Upper lobe of left lung (tissue), 4 donors: Measurements from ENCODE around the gene NR4A3.

ENCODE experiments used
- EP300 ChIP-seq, 4 donors: sonication (generic); formaldehyde crosslinking; IDR thresholded peaks; one replicate each; pipeline ENCODE4 v1.5.1; 2017; ENCODE audit warnings: antibody characterized with exemption in 4 of 4, control low read depth in 2 of 4
- POLR2AphosphoS5 ChIP-seq, 2 donors: sonication (generic); formaldehyde crosslinking; IDR thresholded peaks; one replicate each; pipeline ENCODE4 v1.5.1; 2017; ENCODE audit warnings: antibody characterized with exemption in 2 of 2
- TF ChIP-seq, protein P1 (sequence below), 6 experiments: fragments of 450-650 bp in 4 of 6; fragments of 200-600 bp in 2 of 6; sonication (generic) in 2 of 6; IDR thresholded peaks; one replicate each; pipeline ENCODE4 v1.5.1; 2016 to 2019; ENCODE audit warnings: antibody characterized with exemption in 6 of 6

DNA sequence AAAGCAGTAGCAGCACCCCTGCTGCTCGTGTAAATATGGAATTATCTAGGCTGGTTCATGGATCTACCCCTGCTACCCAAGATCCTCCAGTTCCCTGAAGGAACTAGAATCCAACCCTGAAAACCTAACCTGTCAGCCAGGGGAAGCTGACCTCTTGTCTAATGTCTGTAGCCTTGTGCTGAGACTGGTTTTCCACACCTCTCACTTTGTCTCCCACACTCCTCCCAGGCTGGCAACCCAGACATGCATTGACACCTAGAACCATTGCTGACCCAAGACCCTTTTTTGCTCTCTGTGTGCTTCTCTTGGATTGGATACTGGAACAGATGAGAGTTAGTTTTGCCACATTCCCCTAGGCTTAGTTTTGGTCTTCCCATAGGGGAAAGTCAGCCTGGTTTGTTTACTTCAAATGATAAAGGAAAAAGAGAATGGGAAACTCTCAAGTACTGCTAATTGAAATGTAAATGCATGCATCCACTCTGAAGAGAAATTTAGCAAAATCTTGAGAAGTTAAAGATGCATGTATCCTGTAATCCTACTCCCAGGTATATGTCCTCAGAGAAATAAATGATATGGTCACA, 36.6 kb upstream of the NR4A3 start:
- TF ChIP-seq EP300 (IDR thresholded peaks at IDR 0.05) (no peak), POLR2AphosphoS5 (IDR thresholded peaks at IDR 0.05) (no peak)
- TF ChIP-seq, protein P1, sequence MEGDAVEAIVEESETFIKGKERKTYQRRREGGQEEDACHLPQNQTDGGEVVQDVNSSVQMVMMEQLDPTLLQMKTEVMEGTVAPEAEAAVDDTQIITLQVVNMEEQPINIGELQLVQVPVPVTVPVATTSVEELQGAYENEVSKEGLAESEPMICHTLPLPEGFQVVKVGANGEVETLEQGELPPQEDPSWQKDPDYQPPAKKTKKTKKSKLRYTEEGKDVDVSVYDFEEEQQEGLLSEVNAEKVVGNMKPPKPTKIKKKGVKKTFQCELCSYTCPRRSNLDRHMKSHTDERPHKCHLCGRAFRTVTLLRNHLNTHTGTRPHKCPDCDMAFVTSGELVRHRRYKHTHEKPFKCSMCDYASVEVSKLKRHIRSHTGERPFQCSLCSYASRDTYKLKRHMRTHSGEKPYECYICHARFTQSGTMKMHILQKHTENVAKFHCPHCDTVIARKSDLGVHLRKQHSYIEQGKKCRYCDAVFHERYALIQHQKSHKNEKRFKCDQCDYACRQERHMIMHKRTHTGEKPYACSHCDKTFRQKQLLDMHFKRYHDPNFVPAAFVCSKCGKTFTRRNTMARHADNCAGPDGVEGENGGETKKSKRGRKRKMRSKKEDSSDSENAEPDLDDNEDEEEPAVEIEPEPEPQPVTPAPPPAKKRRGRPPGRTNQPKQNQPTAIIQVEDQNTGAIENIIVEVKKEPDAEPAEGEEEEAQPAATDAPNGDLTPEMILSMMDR (IDR thresholded peaks at IDR 0.05) = no peak
